Keratinocyte (primary cell): ENCODE data around the gene KCNH8. TPM values are rescaled to one million over a fixed set of nuclear protein-coding genes. Genes with fewer than 3 reads are reported as not detected.

ENCODE experiments used
- DNase-seq: peaks from one replicate; pipeline ENCODE4 v3.0.0-alpha.2; 2011; ENCODE audit warnings: low read depth, missing footprints, low spot score
- FAIRE-seq: peaks from 2 replicates; lab custom pipeline; 2011; peaks lifted over from hg19 to GRCh38; lab: Jason Lieb, UNC
- H2AFZ ChIP-seq: 2 replicates; pipeline ENCODE4 v1.6.0; 2012; ENCODE audit warnings: low read length, control low read depth, inconsistent platforms; ENCODE audit not compliant: control insufficient read depth
- H3K27ac ChIP-seq: 2 replicates; pipeline ENCODE4 v1.5.1; 2011; ENCODE audit warnings: low read length; ENCODE audit not compliant: control insufficient read depth, insufficient read depth
- H3K27me3 ChIP-seq: 3 replicates; pipeline ENCODE4 v1.6.0; 2011; ENCODE audit warnings: low read length; ENCODE audit not compliant: control insufficient read depth, insufficient read depth; ENCODE audit errors: extremely low read depth
- H3K36me3 ChIP-seq, 2 experiments: 2 replicates in 1 of 2; 3 replicates in 1 of 2; pipeline ENCODE4 v1.5.1; 2011; ENCODE audit warnings: low read length in 2 of 2, mild to moderate bottlenecking in 1 of 2; ENCODE audit not compliant: control insufficient read depth in 2 of 2, insufficient read depth in 2 of 2; ENCODE audit errors: extremely low read depth in 1 of 2
- H3K4me1 ChIP-seq: 3 replicates; pipeline ENCODE4 v1.5.1; 2011; ENCODE audit warnings: low read length; ENCODE audit not compliant: control insufficient read depth, insufficient read depth; ENCODE audit errors: extremely low read depth
- H3K4me2 ChIP-seq: 3 replicates; pipeline ENCODE4 v1.6.0; 2011; ENCODE audit warnings: low read depth, low read length; ENCODE audit not compliant: control insufficient read depth, insufficient read depth; ENCODE audit errors: extremely low read depth
- H3K4me3 ChIP-seq, 3 experiments: fragments of 200-600 bp in 1 of 3; sonication (generic) in 1 of 3; 2 replicates in 2 of 3; 3 replicates in 1 of 3; pipeline ENCODE4 v1.5.1; 2011 to 2016; ENCODE audit warnings: low read length in 3 of 3, mild to moderate bottlenecking in 3 of 3, control low read depth in 2 of 3, inconsistent platforms in 1 of 3, low read depth in 1 of 3, mixed read lengths in 1 of 3, mixed run types in 1 of 3, moderate library complexity in 1 of 3; ENCODE audit not compliant: control insufficient read depth in 2 of 3, insufficient read depth in 2 of 3; ENCODE audit errors: extremely low read depth in 1 of 3
- H3K79me2 ChIP-seq: 2 replicates; pipeline ENCODE4 v1.6.0; 2012; ENCODE audit warnings: low read length; ENCODE audit not compliant: control insufficient read depth, insufficient read depth
- H3K9ac ChIP-seq: 3 replicates; pipeline ENCODE4 v1.6.0; 2011; ENCODE audit warnings: low read length; ENCODE audit not compliant: control insufficient read depth, insufficient read depth; ENCODE audit errors: extremely low read depth
- H3K9me1 ChIP-seq: 3 replicates; pipeline ENCODE4 v1.6.0; 2011; ENCODE audit warnings: low read length; ENCODE audit not compliant: control insufficient read depth, insufficient read depth; ENCODE audit errors: extremely low read depth
- H3K9me3 ChIP-seq: 2 replicates; pipeline ENCODE4 v1.5.1; 2012; ENCODE audit warnings: low read depth, low read length; ENCODE audit not compliant: control insufficient read depth
- H4K20me1 ChIP-seq: 3 replicates; pipeline ENCODE4 v1.6.0; 2011; ENCODE audit warnings: low read length; ENCODE audit not compliant: control insufficient read depth, insufficient read depth; ENCODE audit errors: extremely low read depth
- CTCF ChIP-seq, 3 experiments: IDR thresholded peaks in 1 of 3; conservative IDR thresholded peaks in 1 of 3; optimal IDR thresholded peaks in 1 of 3; 2 replicates in 2 of 3; 3 replicates in 1 of 3; pipeline versions ENCODE3 to v1.5.1; 2011; ENCODE audit warnings: low read length in 3 of 3, mild to moderate bottlenecking in 3 of 3, moderate library complexity in 2 of 3, control low read depth in 1 of 3, inconsistent platforms in 1 of 3; ENCODE audit not compliant: insufficient read depth in 2 of 3; ENCODE audit errors: extremely low read depth in 1 of 3
- EZH2 ChIP-seq: IDR thresholded peaks from one replicate; pipeline ENCODE4 v1.6.1; 2012; ENCODE audit warnings: inconsistent platforms, mild to moderate bottlenecking, low read length, moderate library complexity
- dilution Hi-C: fragments of 300-500 bp; cut with MboI; formaldehyde crosslinking; loops from one replicate; pipeline ENCODE4 v1.7.0; 2020; ENCODE audit warnings: low sequenced_read_pairs; ENCODE audit not compliant: extremely low pct_ligation_motif_present
- polyA plus RNA-seq, 5 experiments: library from polyadenylated mRNA; depleted of rRNA in 3 of 5; stranded (reverse) in 3 of 5; stranded (forward) in 1 of 5; unstranded in 1 of 5; fragments of >200 nt; gene quantifications; 1 replicate in 1 of 5; 2 replicates in 3 of 5; 3 replicates in 1 of 5; pipeline versions ENCODE4 v1.2.1 to v1.2.3, GENCODE V29; 2011 to 2012; ENCODE audit warnings: missing spikeins in 2 of 5, low read depth in 1 of 5, low replicate concordance in 1 of 5

The KCNH8 gene
- polyA plus RNA-seq, 1 donor (not counting 4 experiments of a cell fraction or from before 2014, with no cell fraction given), result not detected

- no peaks in the 10 kb centered on the region for H3K9me3 ChIP-seq
- H3K79me2 ChIP-seq, result no peaks in the 10 kb centered on the region
- DNase-seq (no peak), FAIRE-seq (no peak)
- H3K36me3 ChIP-seq, result no peaks in the 10 kb centered on the region
- H3K9me1 ChIP-seq, result no peaks in the 10 kb centered on the region
- no peaks in the 10 kb centered on the region for H3K27me3 ChIP-seq
- H2AFZ ChIP-seq, result no peak overlapping the region
- no peak overlapping the region for H3K9ac ChIP-seq
- no peaks in the 10 kb centered on the region for H3K4me1 ChIP-seq
- no peak overlapping the region for H3K27ac ChIP-seq
- H4K20me1 ChIP-seq, result no peaks in the 10 kb centered on the region
- H3K4me3 ChIP-seq, result no peak overlapping the region
- no peak overlapping the region for H3K4me2 ChIP-seq
- no peak for TF ChIP-seq EZH2
- TF ChIP-seq CTCF (optimal IDR thresholded peaks at IDR 0.05 in 1 of 3, IDR thresholded peaks at IDR 0.05 in 1 of 3, conservative IDR thresholded peaks at IDR 0.05 in 1 of 3; ENCODE audit: extremely low read depth in 1 of 3, insufficient read depth in 2 of 3, low read length in 3 of 3), result no peak
- dilution Hi-C loops, result no loop called here
Observed at GRCh38 chr3:19293295-19293694, 145.0 kb downstream of the KCNH8 start.

- Histone ChIP-seq H3K4me3 (no peak overlapping the region), H3K4me1 (no peaks in the 10 kb centered on the region), H4K20me1 (no peaks in the 10 kb centered on the region), H3K79me2 (no peaks in the 10 kb centered on the region), H3K9ac (no peak overlapping the region), H3K36me3 (no peaks in the 10 kb centered on the region), H3K9me1 (no peaks in the 10 kb centered on the region), H2AFZ (no peak overlapping the region), H3K4me2 (no peak overlapping the region), H3K9me3 (no peaks in the 10 kb centered on the region), H3K27ac (no peak overlapping the region), H3K27me3 (no peaks in the 10 kb centered on the region)
- dilution Hi-C loops, result no loop called here
- no peak for DNase-seq
- TF ChIP-seq EZH2, result no peak
- TF ChIP-seq CTCF (optimal IDR thresholded peaks at IDR 0.05 in 1 of 3, IDR thresholded peaks at IDR 0.05 in 1 of 3, conservative IDR thresholded peaks at IDR 0.05 in 1 of 3; ENCODE audit: extremely low read depth in 1 of 3, insufficient read depth in 2 of 3, low read length in 3 of 3), result no peak
- FAIRE-seq, result no peak
Observed at GRCh38 chr3:19295208-19295607, 146.9 kb downstream of the KCNH8 start.
